ENCODE results near the gene FOXP1. TPM values are rescaled to one million over a fixed set of nuclear protein-coding genes. Genes with fewer than 3 reads are reported as not detected.

FOXP1 gene
- total RNA-seq, 1 donor from 2014 or later, result 72.3 TPM

DNA sequence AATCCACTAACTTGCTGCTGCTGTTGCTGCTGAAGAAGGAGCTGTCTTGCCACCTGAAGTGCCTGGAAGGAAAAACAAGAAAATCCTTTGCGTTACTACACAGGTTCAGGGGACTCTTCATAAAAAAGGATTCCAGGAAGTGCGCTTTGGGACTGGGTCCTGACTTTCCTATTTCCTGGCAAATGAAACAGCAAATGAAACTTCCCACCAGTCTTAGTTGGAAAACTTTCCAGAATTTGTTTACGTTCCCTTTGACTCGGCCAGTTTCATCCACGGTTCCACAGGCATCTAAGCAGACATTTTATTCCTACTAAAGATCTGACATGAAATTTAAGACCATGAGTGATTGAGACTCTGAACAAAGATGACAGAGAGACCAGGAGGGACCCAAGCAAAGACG is 471.0 kb downstream of the FOXP1 start:
- DNase-seq, result peak; percentile 48

DNA sequence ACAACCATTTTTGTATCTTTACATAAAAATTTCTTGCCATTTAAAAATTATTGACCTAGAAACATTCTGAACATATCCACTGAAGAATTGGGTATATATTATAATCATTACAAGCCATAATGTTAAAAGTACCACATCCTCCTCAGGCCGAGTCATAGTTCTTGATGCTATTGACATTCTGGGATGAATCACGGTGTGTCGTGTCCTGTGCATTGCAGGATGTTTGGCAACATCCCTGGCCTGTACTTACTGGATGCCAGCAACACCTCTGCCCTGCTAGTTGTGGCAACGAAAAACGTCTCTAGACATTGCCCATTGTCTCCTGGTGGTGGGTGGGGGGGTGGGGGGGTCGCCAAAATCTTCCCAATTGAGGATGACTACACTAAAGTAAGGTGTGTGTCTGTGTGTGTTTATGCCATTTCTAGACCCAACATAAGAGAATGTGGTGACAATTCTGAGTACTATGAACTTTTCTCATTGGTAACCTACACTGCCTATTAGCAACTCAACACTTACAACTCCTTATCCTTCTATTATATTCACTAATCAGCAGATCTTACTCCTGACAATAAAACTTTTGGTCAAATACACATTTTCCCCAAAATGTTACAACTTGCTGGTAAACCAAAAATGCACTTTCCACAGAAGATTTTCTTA is 471.6 kb downstream of the FOXP1 start:
- peak; percentile 92 for DNase-seq

DNA sequence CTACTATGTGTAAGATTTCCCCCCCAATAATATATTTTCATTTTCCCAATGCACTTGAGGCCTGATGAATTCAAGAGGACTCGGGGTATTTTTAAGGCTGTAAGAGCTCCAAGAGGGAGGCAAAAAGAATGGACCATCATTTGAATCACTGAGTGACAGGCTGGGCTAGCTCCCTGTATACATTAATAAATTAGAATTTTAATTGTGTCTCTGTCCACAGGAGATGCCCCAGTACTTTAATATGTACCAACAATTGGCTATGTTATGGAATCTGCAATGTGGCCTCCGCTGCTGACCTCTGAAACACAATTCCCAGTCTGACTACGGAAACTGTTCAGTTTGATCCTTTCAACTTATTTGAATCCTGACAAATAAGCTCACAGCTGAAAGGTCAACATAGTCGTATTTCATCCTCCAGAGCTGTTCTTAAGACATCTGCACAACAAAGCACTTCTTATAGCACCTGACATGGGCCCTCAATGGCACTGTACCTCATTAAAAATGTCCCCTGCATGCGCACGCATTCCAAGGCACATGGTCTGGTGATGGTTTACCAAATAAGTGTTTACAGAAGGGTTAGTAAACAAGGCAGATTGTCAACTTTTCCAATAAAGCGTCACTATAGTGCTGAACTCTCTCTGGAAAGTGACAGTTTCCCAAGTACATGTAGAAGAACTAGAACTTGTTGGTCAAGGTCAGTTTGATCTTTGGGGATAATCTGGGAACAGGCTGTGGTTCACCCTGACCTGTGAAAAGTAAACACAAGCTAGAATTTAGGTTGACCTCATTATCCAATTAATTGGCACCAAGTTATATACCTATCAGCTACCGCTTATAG is 472.9 kb downstream of the FOXP1 start:
- DNase-seq, result no peak

DNA sequence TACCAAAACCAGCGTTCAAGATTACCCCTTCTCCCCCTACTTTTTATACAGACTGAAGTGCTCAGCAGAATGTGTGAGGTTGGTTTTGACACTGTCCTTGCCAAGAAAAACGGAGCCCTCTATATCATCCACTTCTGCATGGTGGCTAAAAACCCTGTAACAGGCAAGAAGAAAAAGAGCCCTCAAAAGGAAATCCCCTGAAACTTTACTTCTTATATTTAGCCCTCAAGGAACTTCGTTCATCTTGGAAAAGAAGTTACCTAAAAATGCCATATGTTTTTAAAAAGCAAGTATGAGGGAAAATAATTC is 473.6 kb downstream of the FOXP1 start:
- DNase-seq, result no peak

DNA sequence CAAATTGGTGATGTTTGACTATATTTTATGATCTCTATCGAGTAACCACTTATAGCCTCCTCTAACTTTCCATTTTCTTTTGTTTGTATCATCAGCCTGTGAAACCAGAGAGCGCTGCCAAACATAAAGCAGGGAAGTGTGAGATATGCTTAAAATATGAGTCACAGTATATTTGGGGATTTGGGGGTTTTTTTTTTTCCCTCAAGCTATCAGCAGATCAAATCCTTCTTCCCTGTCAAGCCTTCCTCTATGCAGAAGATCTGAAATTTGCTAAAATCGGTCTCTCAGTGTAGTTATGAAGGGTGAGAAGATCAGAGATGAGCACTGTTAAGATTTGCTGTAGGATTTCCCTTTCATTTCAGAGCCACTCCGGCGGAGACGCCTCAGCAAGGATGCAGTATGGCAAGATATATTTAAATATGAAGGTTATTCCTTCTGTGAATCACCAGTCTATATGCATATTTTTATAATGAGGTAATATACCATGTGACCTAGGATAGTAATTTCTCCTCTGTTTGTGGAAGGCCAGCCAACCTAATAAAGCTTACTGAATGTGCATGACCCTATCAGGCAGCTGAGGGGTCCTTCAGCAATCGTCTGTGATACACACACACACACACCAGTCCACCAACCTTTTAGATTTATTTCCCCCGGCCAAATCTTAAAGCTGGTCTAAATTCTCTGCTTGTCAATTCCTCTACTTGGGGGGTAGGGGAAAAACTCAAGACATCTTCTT is 474.1 kb downstream of the FOXP1 start:
- DNase-seq, result peak; percentile 72

DNA sequence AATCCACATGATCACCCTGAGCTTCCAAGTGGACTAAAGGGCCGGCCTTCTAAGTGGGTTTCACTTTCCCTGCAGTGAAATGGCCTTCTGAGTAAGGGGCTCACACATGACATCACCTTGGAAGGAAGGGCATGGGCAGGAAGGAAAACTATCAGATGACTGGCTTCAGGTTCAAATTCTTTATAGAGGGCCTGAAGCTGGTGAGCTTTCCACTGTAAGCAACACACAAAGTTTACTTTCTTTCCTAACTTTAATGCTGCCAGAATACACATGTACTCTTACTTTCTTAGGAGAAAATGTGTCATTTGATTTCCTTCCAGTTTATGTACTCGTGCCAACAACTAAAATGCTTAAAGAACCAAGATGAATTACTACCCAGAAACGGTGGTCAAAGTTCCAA is 475.6 kb downstream of the FOXP1 start:
- DNase-seq, result peak; percentile 75

DNA sequence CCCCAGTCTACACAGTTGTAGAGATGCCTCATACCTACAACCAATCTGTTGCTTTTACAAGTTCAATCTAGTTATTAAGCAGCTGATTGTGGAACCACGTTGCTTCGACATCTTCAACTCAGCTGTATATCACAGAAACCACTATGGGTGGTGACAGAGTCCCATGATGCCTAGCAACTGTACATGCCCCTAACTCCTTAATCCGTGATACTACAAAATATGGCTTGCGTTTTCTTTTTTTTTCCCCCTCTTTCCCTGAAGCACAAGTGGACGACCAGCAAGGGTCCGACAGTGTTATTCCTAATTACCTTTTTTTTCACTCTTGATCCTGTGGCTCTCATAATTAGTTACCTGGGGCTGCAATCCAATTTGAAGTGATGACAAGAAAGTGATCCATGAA is 478.6 kb downstream of the FOXP1 start:
- DNase-seq, result no peak

DNA sequence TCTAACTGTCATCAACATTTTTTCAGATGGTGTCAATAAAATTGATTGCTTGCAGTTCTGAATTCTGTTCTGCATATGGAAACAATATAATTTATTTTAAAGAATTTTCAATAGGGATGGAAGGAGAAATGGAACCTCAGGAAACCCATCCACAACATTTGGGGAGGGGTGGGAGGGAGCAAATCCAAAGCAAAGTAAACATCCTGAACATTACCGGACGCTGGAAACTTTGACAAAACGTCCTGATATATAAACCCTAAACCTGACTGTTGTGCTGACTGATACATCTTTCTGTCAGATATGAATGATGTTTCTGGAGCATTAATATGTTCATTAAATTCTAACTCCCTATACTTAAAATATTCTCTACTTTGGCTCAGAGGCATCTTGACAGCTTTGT is 479.0 kb downstream of the FOXP1 start:
- no peak for DNase-seq

DNA sequence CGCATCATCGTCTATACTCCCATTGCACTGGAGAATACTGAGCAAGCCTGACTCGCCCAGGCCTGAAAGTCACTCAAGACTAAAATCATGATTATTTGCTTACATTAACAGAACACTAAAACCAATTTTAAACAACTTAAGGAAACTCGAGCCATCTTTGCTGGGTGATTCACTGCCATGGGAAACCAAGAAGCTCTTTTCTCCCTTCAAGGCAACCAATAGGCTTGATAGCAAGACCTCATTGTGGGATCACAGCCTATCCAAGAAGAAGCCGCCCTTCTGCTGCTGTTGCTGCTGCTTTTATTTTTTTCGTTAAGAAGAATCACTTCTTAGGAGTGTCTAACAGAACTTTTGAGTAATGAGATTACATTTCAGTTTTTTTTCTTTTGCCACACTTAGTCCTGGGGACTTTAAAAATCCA is 479.4 kb downstream of the FOXP1 start:
- peak; percentile 63 for DNase-seq

DNA sequence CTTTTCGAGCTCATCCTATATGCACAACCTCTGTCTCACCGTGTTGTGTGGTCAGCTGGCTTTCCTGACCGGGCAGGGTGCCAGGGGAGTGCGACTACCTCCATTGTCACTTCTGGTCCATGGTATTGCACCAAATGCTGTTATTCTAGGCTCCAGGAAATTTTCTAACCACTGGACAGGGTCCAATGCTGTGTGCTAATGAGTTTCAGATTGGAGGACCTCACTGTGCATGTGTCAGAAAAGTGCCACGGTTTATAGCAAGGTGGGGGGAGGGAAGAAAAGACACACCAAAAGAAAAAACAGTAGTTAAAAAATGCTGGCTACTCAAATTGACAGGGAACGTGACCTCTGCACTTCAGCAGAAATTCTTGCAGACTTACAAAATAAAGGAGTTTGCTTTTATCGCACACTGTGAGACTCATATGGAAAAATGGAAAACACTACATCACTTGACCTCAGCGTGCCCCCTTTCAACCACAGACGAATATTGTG is 480.1 kb downstream of the FOXP1 start:
- peak; percentile 91 for DNase-seq

DNA sequence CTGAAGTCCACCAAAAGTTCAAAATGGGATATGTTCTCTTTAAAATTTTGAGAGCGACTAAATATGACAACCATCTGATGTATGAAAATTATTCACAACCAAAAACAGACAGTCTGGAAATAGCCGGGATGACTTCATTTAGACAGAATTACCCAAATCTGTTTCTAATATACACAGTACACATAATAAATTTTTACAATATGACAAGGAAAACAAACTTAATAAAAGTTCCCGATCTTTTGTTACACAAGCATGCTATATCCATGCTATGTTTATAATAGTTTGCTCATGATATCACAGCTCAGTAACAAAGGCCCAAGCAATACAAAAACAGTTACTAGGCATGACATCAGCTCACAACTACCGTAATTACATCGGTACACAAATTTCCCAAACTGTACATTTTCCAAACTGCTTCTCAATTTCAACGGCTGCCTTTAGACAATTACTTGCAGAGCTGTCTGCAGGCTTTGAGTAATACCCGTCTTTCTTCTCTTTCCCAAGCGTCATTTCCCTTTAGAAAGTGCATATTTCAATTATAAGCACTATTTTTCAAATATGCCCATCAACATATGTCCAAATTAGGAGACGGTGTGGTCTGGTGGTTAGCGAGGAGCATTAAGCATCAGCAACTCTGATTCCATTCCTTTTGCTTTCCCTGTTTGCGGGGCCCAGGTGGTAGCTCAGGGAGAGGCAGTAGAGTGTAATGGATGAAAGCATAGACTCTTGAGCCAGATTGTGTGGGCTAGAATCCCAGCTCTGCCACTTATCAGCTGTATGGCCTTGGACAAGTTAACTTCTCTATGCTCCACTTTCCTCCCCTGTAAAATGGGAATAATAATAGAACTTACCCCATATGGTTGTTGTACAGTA is 481.2 kb downstream of the FOXP1 start:
- DNase-seq, result peak; percentile 87

DNA sequence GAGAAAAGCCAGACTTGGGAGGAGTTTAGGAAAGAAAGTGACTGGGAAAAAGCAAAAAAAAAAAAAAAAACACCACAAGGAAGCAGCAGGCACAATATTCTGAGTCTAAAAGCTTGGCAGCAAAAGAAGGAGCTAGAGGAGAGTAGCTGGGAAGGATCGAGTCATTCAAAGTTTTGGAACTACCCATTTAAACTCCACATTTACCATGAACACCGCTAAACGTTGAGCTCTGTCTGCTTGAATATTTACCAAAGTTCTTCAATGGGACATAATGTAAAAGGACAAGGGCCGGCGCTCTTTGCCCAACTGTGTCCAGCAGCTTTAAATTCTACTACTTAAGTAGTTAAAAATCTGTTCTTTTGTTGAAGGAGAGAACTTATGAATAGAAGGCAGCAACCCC is 481.9 kb downstream of the FOXP1 start:
- DNase-seq, result no peak

DNA sequence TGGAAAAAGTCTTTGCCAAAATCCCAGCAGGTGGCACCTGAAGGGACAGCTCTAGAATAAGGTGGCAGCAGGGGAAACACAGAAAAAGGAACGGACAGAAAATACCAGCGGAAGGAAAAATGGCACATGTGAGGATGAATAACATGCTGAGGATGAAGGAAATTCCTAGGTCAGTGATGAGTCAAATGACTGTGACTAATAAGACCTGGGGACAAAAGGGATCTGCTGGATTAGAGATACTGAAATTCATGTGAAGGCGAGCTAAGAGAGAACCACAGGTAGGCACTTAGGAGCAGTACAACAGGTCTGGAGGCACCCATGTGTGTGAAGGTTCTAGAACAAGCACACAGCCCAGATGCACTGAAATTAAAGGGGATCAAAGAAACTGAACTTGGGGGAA is 482.5 kb downstream of the FOXP1 start:
- peak; percentile 67 for DNase-seq

DNA sequence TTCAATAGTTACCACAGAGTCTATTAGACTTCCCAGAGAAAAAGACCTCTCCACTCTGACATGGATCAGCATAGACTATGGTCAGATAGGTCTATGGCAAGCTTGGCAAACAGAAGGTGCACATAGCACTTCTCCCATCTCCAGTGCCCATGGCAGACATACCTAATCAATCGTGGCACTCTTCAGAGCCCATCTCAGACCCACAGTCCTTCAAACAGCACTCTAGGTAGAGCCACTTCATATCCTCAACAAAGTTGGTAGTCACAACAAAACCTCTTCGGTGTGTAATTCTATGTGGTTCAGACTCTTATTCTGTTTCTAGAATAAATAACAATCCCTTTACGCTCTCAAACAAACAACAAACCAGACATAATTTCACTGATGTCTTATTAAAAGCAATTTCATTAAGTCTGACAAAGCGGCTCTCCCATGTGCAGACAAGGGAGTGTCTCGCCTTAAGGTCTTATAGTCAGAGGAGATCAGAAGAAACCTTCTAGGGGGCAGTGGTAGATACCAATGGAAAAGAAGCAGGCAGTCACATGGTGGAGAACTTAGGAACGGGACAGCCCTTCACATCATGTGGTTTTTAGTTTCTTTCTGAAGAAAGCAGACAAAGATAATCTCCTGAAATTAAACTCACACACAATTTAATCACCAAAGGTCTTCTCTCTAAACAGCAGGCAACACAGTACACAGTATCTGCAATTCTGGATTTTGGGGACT is 483.4 kb downstream of the FOXP1 start:
- no peak for DNase-seq

DNA sequence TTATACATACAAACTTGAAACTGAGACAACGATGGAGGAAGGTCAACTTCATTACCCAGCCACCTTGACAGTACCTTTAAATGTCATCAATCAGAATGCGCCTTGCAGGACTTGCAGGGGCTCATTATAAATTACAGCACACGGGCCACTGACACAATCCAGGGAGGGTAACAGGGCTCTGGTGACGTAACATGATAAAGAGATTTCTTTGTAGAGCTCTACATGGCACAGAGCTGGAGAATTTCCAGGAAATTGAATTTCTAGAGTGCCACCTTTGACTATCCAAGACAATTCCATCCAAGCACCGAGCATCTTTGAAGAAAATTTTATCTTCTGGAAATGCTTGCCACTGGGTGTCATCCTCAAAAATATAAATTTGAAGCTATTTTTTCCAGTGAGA is 486.0 kb downstream of the FOXP1 start:
- DNase-seq, result no peak

DNA sequence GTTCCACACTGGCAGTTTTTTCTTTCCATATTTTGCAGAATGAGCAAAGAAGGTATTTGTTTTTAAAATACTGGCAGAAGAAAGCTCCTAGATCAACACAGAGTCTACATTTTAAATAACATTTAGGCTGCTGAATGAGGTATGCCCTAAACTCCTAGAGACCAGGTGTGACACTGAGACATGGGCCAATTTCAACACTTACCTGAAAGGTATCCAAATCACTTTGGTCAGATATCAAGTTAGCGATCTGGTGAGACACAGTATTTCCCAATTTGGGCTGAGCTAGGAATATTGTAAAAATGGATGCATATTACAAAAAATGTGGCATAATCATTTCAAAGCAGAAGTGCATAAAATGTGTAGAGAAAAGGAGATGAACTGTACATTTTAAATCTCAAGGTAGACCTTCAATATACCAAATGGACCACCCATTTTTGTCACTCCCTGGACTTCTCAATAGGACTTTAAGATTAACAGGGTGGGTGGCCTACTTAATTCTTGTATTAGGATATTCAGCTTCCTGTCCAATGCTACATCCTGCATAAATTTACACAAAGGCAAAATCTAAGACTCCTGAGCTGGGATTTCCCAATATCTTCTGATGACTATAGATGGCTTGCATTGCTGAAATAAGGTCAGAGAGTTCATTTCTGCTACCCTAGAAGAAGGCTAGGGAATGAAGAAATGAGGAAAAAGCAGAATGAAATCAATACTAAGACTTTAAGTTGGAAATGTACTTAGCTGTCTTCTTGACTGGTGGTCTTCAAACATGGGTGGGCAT is 487.8 kb downstream of the FOXP1 start:
- DNase-seq, result no peak

DNA sequence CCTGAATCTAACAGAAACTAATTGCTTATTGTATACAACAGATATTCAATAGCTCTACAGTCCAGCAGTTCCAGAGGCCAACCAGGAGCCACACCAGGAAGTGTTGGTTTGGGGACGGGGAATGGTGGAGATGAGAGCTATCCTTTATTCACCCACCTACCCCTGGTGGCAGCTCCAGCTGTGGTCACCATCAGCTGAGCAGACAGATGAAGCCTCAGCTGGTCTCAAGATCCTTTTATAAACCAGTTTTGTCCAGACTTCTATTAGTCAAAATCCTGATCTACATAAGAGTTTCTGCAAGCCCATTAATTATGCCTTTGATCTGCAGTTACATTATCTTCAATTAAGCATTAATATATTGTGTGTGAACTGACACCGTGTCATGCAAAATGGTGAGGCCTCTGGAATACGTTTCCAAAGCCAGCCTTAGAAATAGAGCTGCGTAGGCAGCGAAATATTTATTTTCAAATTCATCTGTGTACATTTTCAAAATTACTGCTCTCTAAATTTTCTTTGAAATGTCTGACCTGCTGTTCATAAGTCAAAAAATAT is 488.8 kb downstream of the FOXP1 start:
- DNase-seq, result no peak

DNA sequence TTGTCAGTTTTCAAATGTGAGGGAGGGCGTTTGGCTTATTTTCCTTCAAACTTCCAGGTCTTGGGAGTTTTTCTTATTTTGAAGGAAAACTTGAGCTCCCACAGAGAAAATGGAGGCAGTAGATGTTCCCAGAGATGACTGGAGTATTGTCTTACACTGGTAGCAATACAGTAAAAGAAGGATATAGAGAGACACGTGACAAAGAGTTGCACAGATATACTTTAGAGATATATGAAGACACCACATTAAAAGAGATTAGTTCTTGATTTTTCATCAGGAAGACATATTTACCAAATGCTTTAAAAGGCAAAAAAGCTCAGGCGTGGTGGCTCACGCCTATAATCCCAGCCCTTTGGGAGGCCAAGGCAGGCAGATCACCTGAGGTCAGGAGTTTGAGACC is 490.9 kb downstream of the FOXP1 start:
- DNase-seq, result no peak

DNA sequence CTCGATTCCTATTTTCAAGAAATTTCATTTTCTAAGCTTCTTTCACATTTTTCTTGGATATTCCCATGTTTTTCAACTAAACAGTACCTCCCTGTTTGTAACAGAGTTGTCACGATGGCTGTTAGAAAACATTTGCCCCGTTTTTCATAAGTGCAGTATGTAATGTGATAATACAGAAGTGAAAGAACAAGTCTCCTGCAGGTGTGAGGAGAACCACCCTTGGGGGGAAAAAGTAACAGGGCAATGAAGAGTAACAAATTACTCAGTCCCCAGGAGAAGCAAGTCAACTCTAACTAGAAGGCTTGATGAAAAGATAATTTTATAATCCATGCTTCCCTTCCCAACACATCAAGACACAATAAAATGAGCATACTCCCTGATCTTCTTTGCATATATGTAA is 493.3 kb downstream of the FOXP1 start:
- DNase-seq, result no peak

DNA sequence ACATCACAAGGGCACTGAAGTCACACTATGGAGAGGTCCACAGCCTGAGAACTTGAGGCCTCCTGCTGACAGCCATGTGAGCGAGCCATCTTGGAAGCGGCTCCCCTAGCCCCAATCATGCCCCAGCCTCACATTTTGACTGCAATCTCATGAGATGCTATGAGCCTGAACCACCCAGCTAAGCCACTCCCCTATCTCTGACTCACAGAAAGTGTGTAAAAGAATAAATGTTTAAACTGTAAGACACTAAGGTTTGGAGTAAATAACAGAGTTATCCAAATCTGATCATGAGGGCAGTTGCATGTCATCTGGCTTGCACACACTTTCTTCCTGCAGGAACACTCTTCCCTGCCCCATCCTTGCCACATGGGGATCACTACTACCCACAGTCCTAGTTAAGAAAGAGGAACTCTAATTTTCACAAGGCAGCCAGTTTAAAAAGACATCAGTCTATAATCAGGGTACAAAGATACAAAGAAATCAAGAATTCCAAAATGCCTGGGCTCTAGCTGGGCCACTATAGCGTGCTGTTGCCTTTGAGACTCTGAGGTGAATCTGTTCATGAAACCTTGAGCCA is 494.2 kb downstream of the FOXP1 start:
- no peak for DNase-seq
